GM18508 (cell line): ENCODE results near the gene ADRM1.

Experiments used
- ATAC-seq: cut with Tn5 transposase; IDR thresholded peaks from one replicate; pipeline ENCODE4 v1.9.1; 2021; ENCODE audit warnings: moderate number of reproducible peaks; ENCODE audit not compliant: insufficient read depth, unreplicated experiment

Gene ADRM1

GRCh38 chr20:62321975-62322374 is 19.2 kb downstream of the ADRM1 start:
- no peak for ATAC-seq

- ATAC-seq: no peak
These were observed 19.8 kb downstream of the ADRM1 start for GRCh38 chr20:62322492-62323041.

- ATAC-seq: no peak
These were observed 20.6 kb downstream of the ADRM1 start for GRCh38 chr20:62323146-62323979.

- ATAC-seq: no peak
These were observed 21.4 kb downstream of the ADRM1 start for GRCh38 chr20:62323980-62324906.

GRCh38 chr20:62325172-62325905 is 22.5 kb downstream of the ADRM1 start:
- ATAC-seq: no peak

GRCh38 chr20:62326559-62326958 is 23.8 kb downstream of the ADRM1 start:
- no peak for ATAC-seq

- ATAC-seq: no peak
These were observed 24.3 kb downstream of the ADRM1 start for GRCh38 chr20:62326959-62327725.

- no peak for ATAC-seq
These were observed 25.1 kb downstream of the ADRM1 start for GRCh38 chr20:62327726-62328495.

- no peak for ATAC-seq
These were observed 26.0 kb downstream of the ADRM1 start for GRCh38 chr20:62328684-62329388.

- no peak for ATAC-seq
These were observed 26.9 kb downstream of the ADRM1 start for GRCh38 chr20:62329389-62330377.

- no peak for ATAC-seq
These were observed 27.9 kb downstream of the ADRM1 start for GRCh38 chr20:62330576-62331317.

- no peak for ATAC-seq
These were observed 28.6 kb downstream of the ADRM1 start for GRCh38 chr20:62331347-62331746.

GRCh38 chr20:62332421-62332820 is 29.6 kb downstream of the ADRM1 start:
- no peak for ATAC-seq

GRCh38 chr20:62332989-62333819 is 30.4 kb downstream of the ADRM1 start:
- no peak for ATAC-seq

GRCh38 chr20:62333820-62334595 is 31.2 kb downstream of the ADRM1 start:
- ATAC-seq: no peak
